Measurements from ENCODE around the gene ANKRD44.

GRCh38 chr2:197191940-197192322, 118.6 kb downstream of the ANKRD44 start:
- TF ChIP-seq, protein P1, sequence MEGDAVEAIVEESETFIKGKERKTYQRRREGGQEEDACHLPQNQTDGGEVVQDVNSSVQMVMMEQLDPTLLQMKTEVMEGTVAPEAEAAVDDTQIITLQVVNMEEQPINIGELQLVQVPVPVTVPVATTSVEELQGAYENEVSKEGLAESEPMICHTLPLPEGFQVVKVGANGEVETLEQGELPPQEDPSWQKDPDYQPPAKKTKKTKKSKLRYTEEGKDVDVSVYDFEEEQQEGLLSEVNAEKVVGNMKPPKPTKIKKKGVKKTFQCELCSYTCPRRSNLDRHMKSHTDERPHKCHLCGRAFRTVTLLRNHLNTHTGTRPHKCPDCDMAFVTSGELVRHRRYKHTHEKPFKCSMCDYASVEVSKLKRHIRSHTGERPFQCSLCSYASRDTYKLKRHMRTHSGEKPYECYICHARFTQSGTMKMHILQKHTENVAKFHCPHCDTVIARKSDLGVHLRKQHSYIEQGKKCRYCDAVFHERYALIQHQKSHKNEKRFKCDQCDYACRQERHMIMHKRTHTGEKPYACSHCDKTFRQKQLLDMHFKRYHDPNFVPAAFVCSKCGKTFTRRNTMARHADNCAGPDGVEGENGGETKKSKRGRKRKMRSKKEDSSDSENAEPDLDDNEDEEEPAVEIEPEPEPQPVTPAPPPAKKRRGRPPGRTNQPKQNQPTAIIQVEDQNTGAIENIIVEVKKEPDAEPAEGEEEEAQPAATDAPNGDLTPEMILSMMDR (IDR thresholded peaks at IDR 0.05), result no peak
- TF ChIP-seq, protein P2, sequence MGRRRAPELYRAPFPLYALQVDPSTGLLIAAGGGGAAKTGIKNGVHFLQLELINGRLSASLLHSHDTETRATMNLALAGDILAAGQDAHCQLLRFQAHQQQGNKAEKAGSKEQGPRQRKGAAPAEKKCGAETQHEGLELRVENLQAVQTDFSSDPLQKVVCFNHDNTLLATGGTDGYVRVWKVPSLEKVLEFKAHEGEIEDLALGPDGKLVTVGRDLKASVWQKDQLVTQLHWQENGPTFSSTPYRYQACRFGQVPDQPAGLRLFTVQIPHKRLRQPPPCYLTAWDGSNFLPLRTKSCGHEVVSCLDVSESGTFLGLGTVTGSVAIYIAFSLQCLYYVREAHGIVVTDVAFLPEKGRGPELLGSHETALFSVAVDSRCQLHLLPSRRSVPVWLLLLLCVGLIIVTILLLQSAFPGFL (CRISPR knock-in tag; IDR thresholded peaks at IDR 0.05; ENCODE audit: borderline replicate concordance), result no peak
- TF ChIP-seq, protein P3, sequence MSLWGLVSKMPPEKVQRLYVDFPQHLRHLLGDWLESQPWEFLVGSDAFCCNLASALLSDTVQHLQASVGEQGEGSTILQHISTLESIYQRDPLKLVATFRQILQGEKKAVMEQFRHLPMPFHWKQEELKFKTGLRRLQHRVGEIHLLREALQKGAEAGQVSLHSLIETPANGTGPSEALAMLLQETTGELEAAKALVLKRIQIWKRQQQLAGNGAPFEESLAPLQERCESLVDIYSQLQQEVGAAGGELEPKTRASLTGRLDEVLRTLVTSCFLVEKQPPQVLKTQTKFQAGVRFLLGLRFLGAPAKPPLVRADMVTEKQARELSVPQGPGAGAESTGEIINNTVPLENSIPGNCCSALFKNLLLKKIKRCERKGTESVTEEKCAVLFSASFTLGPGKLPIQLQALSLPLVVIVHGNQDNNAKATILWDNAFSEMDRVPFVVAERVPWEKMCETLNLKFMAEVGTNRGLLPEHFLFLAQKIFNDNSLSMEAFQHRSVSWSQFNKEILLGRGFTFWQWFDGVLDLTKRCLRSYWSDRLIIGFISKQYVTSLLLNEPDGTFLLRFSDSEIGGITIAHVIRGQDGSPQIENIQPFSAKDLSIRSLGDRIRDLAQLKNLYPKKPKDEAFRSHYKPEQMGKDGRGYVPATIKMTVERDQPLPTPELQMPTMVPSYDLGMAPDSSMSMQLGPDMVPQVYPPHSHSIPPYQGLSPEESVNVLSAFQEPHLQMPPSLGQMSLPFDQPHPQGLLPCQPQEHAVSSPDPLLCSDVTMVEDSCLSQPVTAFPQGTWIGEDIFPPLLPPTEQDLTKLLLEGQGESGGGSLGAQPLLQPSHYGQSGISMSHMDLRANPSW (CRISPR knock-in tag; conservative IDR thresholded peaks at IDR 0.05; ENCODE audit: low read depth), result no peak
- TF ChIP-seq, protein P4, sequence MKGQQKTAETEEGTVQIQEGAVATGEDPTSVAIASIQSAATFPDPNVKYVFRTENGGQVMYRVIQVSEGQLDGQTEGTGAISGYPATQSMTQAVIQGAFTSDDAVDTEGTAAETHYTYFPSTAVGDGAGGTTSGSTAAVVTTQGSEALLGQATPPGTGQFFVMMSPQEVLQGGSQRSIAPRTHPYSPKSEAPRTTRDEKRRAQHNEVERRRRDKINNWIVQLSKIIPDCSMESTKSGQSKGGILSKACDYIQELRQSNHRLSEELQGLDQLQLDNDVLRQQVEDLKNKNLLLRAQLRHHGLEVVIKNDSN (CRISPR knock-in tag; IDR thresholded peaks at IDR 0.05), result no peak
- TF ChIP-seq ZBTB21 (CRISPR knock-in tag; IDR thresholded peaks at IDR 0.05; ENCODE audit: borderline replicate concordance) (no peak), ESRRA (CRISPR knock-in tag; IDR thresholded peaks at IDR 0.05; ENCODE audit: borderline replicate concordance) (no peak), TEAD4 (CRISPR knock-in tag; IDR thresholded peaks at IDR 0.05) (no peak), NFYB (CRISPR knock-in tag; conservative IDR thresholded peaks at IDR 0.05; ENCODE audit: low read depth) (no peak), ZNF121 (CRISPR knock-in tag; IDR thresholded peaks at IDR 0.05) (no peak), CREM (CRISPR knock-in tag; IDR thresholded peaks at IDR 0.05) (no peak), CREB1 (CRISPR knock-in tag; IDR thresholded peaks at IDR 0.05) (no peak), ZNF532 (CRISPR knock-in tag; IDR thresholded peaks at IDR 0.05; ENCODE audit: borderline replicate concordance) (no peak), ZSCAN18 (CRISPR knock-in tag; IDR thresholded peaks at IDR 0.05) (no peak)
